Measurements from ENCODE around the gene PLXNA1.
A peak's percentile ranks its signal among the peaks of the same experiment; 100 is the strongest.

The PLXNA1 gene

GRCh38 chr3:126968391-126969390 is 14.2 kb upstream of the PLXNA1 start:
- no peak for DNase-seq

GRCh38 chr3:126969586-126969985 is 13.3 kb upstream of the PLXNA1 start:
- DNase-seq: no peak

DNA sequence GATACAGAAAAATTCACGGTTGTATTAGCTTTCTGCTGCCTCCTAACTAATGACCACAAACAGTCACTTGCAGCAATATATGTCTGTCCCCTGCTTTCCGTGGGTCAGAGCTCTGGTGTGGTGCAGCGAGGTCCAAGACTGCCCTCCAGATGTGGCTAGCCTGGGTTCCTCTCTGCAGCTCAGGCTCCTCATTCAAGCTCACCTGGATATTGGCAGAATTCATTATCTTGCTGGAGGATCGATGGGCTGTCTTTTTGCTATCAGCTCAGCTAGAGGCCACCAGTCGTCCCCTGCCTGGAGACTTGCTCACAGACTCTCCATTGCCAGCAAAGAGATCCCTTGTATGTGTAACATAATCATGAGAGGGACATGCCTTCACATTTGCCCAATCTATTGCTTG is 12.8 kb upstream of the PLXNA1 start:
- no peak for DNase-seq

DNA sequence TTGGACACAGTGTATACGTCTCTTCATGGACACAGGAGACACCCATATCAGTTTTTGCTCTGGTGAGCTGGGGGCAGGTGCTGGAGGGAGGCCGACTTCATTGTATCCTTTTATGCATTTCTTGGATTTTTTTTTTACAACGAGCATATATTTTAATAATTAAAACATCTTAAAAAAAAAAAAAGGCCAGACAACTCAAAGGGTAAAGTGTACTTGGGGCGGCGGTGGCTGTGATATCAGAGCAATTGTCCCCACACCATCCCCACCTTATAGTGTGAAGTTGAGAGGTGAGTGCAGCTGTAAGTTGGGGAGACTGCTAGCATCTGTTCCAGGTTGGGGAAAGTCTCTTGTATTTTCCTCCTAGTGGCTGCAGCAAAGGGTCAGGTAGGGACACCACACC is 12.0 kb upstream of the PLXNA1 start:
- DNase-seq: no peak

DNA sequence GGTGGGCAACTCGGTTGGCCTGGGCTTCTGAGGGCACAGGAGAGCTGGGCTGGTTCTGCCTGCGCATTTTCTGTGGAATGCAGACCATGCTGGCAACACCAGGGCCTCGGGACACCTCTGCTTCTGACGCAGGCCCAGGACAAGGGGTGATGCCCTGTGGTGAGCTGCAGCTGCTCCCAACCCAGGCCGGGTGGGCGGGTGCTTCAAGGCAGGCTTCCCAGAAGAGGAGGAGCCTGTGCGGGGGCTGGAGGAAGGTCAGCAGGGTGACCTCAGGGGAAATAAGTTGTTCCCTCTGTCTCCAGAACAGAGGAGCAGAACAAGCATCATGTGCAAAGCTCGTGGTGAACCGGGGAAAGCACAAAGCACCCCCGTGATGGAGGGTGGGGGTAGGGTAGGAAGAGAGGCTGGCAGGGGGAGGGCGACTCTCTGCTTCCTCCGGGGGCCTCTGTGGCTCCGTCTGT is 11.0 kb upstream of the PLXNA1 start:
- DNase-seq: no peak

DNA sequence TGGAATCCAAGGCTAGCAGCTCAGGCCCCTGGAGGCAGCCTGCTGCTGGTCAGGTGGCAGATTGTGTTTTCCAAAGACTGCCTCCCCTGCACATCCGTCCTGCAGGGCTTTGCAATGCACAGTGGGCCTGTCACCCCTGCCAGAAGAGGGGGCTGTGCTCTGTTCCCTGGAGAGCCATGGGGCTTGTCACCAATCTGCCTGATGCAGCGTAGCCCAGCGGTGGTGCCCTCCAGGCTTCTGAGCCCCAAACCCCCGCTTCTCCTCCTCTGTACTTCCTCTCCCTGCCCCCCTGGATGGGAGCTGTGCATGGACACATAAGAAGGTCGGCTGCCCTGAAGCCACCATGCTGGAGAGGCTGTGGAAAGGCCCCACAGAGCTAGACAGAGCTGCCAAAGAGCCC is 10.0 kb upstream of the PLXNA1 start:
- no peak for DNase-seq

DNA sequence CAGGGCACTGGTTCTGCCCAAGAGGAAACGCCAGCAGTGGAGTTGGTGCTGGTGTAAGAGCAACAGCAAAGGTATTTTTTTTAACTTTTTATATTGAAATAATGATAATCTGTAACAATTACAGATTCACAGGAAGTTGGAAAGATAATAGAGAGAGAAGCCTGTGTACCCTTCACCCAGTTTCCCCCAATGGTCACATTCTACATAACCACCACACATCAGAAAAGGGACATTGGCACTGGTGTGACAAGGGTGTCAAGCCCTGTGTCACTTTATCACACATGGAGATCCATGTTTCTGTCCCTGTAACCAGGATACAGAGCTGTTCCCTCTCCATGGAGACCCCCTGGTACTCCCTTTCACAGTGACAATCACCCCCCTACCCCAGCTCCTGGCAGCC is 9.1 kb upstream of the PLXNA1 start:
- no peak for DNase-seq

DNA sequence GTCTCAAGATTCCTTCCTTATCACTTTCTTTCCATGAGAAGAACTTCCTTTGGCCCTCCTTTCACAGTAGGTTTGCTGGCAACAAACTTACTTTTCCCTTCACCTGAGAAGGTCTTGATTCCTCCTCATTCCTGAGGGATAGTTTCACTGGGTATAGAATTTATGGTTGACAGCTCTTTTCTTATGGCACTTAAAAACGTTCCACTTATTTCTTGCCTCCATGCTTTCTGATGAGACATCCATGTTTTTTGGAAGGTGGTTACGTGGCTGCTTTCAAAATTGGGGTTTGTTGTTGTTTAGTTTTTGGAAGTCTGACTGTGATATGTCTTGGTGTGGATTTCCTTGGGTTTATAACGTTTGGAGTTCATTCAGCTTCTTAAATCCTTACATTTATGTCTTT is 8.2 kb upstream of the PLXNA1 start:
- no peak for DNase-seq

- no peak for DNase-seq
These were observed 6.0 kb upstream of the PLXNA1 start for GRCh38 chr3:126976906-126977305.

DNA sequence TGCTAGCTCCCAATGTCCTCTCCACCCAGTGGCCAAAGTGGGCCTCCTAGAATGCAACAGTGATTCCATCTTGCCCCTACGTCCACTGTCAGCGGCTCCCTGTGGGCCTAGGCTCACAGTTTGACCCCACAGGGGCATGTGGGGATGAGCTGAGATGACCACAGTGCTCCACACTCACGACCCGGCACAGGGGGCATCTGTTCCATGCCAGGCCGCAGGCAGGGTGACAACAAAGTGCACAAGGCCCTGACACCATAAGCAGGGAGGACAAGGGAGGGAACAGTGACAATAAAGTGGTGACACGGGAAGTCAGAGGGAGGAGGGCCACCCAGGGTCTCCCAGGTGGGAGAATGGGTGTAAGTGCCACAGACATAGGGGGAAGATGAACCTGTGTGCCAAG is 5.1 kb upstream of the PLXNA1 start:
- DNase-seq: no peak

GRCh38 chr3:126978291-126978690 is 4.6 kb upstream of the PLXNA1 start:
- DNase-seq: no peak

DNA sequence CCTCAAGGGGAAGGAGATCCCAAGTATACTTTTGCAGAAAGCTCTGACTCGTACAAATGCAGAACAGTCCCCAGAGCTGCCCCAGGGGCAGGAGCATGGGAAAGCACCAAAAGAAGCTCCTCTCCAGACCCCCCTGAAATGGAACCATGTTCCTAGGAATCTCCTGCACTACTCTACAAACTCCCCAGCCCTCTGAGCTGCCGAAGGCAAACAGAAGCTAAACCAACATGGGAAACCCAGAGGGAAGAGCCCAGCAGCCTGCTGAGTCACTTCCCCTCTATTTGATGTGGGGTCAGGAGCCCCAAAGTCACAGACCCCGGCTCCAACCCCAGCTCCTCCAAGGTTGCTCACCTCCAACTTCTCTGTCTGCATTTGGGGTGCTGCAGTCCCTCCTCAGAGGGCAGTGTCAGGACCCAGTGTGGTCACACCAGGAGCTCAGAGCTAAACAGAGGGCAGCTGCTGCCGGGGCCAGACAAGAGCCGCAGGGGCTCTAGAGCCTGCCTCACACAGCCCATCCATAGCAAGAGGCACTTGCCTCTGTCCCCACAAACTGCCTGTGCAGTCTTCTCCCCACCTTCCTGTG is 3.8 kb upstream of the PLXNA1 start:
- DNase-seq: no peak

GRCh38 chr3:126980266-126980811 is 2.6 kb upstream of the PLXNA1 start:
- no peak for DNase-seq

DNA sequence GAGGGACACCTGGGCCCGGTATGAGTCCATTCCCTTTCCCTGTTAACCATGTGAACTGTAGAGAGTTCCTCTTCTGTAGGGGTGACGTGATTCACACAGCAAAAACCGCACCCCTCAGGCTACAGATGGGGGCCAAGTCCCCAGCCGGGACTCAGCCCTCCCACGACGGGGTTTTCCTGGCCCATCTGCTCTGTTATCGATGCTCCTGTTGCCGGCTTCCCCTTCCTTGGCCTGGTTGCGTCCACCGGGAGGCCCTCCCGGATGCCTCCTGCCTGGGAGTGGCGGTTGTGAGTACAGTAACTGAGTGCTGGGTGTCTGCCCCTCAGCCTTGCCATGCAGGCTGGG is 817 bp upstream of the PLXNA1 start:
- peak; percentile 75 for DNase-seq

GRCh38 chr3:126983276-126983652 is 349 bp downstream of the PLXNA1 start:
- peak; percentile 12 for DNase-seq

- peak; percentile 36 for DNase-seq
These were observed 907 bp downstream of the PLXNA1 start for GRCh38 chr3:126983653-126984390.

- DNase-seq: no peak
These were observed 1.6 kb downstream of the PLXNA1 start for GRCh38 chr3:126984391-126985131.

GRCh38 chr3:126985132-126985985 is 2.4 kb downstream of the PLXNA1 start:
- no peak for DNase-seq

DNA sequence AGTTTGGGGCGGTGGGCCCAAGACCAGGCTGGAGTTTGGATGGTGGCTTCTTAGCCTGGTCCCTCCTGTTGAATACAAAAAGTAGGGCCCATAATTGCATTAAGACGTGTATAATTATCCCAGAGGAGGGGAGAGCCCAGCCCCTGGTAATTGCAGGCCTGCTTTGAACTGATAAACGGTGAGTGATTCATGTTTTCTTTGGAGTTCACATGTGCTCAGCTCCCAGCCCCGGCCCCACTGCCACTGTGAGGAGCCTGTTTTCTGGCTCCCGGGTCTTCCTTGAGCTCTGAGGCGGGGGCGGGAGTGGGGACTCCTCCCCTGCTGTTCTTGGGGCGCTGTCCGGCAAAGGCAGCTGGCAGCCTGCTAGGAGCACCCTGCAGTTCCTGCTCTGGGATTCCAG is 3.1 kb downstream of the PLXNA1 start:
- no peak for DNase-seq

- no peak for DNase-seq
These were observed 4.2 kb downstream of the PLXNA1 start for GRCh38 chr3:126987129-126987528.

GRCh38 chr3:126987596-126987995 is 4.7 kb downstream of the PLXNA1 start:
- DNase-seq: no peak
